ENCODE results near the gene GNAS.
A peak's percentile ranks its signal among the peaks of the same experiment; 100 is the strongest.

Gene GNAS

GRCh38 chr20:58893355-58894120 is 41.0 kb downstream of the GNAS start:
- DNase-seq (ENCODE audit: low read depth), result no peak
- H3K4me3 ChIP-seq (replicated peaks; ENCODE audit: low read depth, low read length), result peak overlapping the region; percentile 80
- no peak for TF ChIP-seq CTCF (IDR thresholded peaks at IDR 0.05; ENCODE audit: low read length, missing control alignments)

- peak overlapping the region; percentile 80 for H3K4me3 ChIP-seq (replicated peaks; ENCODE audit: low read depth, low read length)
- no peak for TF ChIP-seq CTCF (IDR thresholded peaks at IDR 0.05; ENCODE audit: low read length, missing control alignments)
- DNase-seq (ENCODE audit: low read depth), result no peak
These were observed 42.3 kb downstream of the GNAS start for GRCh38 chr20:58894652-58895447.

- H3K4me3 ChIP-seq (replicated peaks; ENCODE audit: low read depth, low read length), result peak overlapping the region; percentile 80
- TF ChIP-seq CTCF (IDR thresholded peaks at IDR 0.05; ENCODE audit: low read length, missing control alignments), result no peak
- no peak for DNase-seq (ENCODE audit: low read depth)
These were observed 43.1 kb downstream of the GNAS start for GRCh38 chr20:58895448-58896180.

GRCh38 chr20:58896820-58897219 is 44.3 kb downstream of the GNAS start:
- no peak for DNase-seq (ENCODE audit: low read depth)

GRCh38 chr20:58897488-58897887 is 45.0 kb downstream of the GNAS start:
- no peak for TF ChIP-seq CTCF (IDR thresholded peaks at IDR 0.05; ENCODE audit: low read length, missing control alignments)
- H3K4me3 ChIP-seq (replicated peaks; ENCODE audit: low read depth, low read length), result no peak overlapping the region
- no peak for DNase-seq (ENCODE audit: low read depth)

More at GRCh38 chr20:58896820-58897219, 44.3 kb downstream of the GNAS start:
- TF ChIP-seq CTCF (IDR thresholded peaks at IDR 0.05; ENCODE audit: low read length, missing control alignments), result no peak
- H3K4me3 ChIP-seq (replicated peaks; ENCODE audit: low read depth, low read length), result no peak overlapping the region

GRCh38 chr20:58898629-58899408 is 46.3 kb downstream of the GNAS start:
- no peak overlapping the region for H3K4me3 ChIP-seq (replicated peaks; ENCODE audit: low read depth, low read length)
- no peak for TF ChIP-seq CTCF (IDR thresholded peaks at IDR 0.05; ENCODE audit: low read length, missing control alignments)
- DNase-seq (ENCODE audit: low read depth), result no peak

All from fibroblast of pulmonary artery (primary cell).